ENCODE measurements around the gene CHRNB4.
A peak's percentile ranks its signal among the peaks of the same experiment; 100 is the strongest.
"Not testable (repeated sequence)": the region's sequence is repeated elsewhere in the genome, so short reads cannot be mapped to it uniquely, and the experiment has no call there.

Gene CHRNB4

GRCh38 chr15:78621810-78622402 is 19.1 kb downstream of the CHRNB4 start:
- DNase-seq, result no peak
- in situ Hi-C loops (cut with HindIII; ENCODE audit: low pct_ligation_motif_present, low pct_unique_long_range_greater_than_20kb, low sequenced_read_pairs), result no loop called here

DNA sequence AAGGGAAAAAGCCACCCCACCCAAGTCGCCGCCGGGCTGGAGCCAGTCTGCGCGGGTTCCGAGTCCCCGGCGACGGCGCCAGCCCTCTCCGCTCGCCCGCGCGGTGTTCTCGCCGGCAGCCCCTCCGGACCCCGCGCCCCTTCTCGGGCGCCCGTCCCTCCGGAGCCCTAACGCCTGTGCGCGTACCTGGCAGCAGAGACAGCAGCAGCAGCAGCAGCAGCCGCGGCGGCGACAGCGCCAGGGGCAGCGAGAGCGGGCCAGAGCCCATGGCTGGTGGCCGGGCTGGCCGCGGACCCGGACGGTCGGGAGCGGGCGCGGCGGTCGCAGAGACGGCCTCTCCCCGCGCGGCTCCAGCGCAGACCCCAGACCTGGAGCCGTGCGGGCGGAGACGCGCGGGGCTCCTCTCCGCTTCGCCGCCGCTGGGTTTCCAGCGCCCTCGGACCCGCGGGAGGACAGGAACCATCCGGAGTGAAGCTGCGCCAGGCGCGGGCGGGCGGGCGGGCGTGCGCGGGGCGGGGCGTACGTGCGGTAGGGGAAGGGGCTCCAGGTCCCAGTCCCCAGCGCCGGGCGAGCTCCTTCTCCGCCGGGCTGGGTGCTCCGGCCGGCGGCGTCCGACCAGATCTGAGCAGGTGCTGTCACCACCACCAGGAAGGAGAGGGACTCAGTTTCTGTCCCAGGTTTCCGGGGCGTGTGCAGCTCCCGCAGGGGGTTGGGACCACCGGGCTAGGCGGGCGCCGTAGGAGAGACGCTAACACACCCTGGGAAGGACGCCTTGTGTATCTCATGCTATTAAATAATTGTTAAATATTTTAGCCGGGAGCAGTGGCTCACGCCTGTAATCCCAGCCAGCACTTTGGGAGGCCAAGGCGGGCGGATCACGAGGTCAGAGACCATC is 20.2 kb downstream of the CHRNB4 start, which contains the start of gene CHRNA3:
Gene CHRNA3 (minus strand): TSS at position 470 of the 895 bp plus-strand sequence. CDS start 202 bp downstream, at position 268.
- DNase-seq, result no peak
- in situ Hi-C loops (cut with HindIII; ENCODE audit: low pct_ligation_motif_present, low pct_unique_long_range_greater_than_20kb, low sequenced_read_pairs), result no loop called here

DNA sequence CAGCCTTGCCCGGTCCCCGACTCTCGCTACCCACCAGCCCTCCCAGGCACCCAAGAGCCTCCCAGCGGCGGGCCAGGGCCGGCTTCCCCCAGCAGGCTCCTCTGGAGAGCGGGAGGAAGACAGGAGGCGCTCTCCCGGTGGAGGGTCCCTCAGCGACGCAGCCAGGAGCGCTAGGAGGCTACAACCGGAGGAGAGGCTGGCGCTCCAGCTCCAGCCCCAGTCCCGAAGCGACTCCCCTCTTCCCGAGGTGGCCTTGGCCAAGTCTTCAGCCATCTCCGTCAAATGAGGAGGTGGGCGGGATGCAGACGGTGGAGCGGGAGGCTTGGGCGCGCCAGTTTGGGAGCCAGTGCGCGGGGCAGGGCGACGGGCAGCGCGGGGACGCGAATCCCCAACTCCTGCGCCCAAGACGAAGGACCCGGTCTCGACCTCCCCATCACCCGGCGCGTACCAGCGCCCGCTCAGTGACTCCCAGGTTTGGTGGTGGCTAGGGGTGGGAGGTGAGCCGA is 20.9 kb downstream of the CHRNB4 start:
- in situ Hi-C loops (cut with HindIII; ENCODE audit: low pct_ligation_motif_present, low pct_unique_long_range_greater_than_20kb, low sequenced_read_pairs), result no loop called here
- DNase-seq, result no peak

- in situ Hi-C loops (cut with HindIII; ENCODE audit: low pct_ligation_motif_present, low pct_unique_long_range_greater_than_20kb, low sequenced_read_pairs), result no loop called here
- no peak for DNase-seq
Measured at GRCh38 chr15:78619022-78619950, 21.7 kb downstream of the CHRNB4 start.

- DNase-seq, result peak; percentile 78
- in situ Hi-C loops (cut with HindIII; ENCODE audit: low pct_ligation_motif_present, low pct_unique_long_range_greater_than_20kb, low sequenced_read_pairs), result no loop called here
Measured at GRCh38 chr15:78618490-78618934, 22.5 kb downstream of the CHRNB4 start.

- in situ Hi-C loops (cut with HindIII; ENCODE audit: low pct_ligation_motif_present, low pct_unique_long_range_greater_than_20kb, low sequenced_read_pairs), result no loop called here
- no peak for DNase-seq
Measured at GRCh38 chr15:78618064-78618463, 22.9 kb downstream of the CHRNB4 start.

GRCh38 chr15:78617516-78617915 is 23.5 kb downstream of the CHRNB4 start:
- in situ Hi-C loops (cut with HindIII; ENCODE audit: low pct_ligation_motif_present, low pct_unique_long_range_greater_than_20kb, low sequenced_read_pairs), result no loop called here
- no peak for DNase-seq

DNA sequence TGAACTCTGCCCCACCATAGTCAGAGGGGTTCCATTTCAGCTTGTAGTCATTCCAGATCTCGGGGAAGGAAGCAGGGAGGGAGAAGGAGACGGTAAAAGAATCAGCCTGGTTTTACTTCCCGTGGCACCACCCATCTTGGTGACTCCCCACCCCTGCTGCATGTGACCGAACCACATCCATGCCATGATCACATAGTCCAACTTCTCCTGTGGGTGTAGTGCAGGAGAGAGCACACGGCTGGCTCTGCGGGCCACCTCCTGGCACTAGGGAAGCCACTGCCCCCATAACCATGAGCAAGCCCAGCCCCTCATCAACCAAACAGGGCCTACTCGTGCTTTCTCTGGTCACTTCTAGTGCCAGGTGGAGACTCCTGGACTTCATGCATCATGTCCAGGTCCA is 23.9 kb downstream of the CHRNB4 start:
- DNase-seq, result no peak
- in situ Hi-C loops (cut with HindIII; ENCODE audit: low pct_ligation_motif_present, low pct_unique_long_range_greater_than_20kb, low sequenced_read_pairs), result no loop called here

DNA sequence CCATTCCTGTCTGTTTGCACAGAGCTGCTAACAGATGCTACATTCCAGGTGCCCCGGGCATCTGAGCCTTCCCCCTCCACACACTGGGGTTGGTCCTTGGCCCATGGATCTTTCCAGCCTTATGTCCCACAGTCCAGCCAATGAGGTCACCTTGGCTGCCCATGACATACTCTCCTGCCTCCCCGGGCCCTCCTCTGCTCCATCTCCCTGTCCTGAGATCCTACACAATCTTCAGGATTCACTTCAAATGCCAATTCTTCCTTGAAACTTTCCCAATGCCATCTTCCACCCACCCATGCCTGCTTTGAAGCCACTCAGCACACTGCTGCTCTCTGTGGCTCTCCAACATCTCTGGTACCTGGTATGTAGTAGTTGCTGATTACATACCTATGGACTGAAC is 24.5 kb downstream of the CHRNB4 start:
- DNase-seq, result no peak
- in situ Hi-C loops (cut with HindIII; ENCODE audit: low pct_ligation_motif_present, low pct_unique_long_range_greater_than_20kb, low sequenced_read_pairs), result no loop called here

DNA sequence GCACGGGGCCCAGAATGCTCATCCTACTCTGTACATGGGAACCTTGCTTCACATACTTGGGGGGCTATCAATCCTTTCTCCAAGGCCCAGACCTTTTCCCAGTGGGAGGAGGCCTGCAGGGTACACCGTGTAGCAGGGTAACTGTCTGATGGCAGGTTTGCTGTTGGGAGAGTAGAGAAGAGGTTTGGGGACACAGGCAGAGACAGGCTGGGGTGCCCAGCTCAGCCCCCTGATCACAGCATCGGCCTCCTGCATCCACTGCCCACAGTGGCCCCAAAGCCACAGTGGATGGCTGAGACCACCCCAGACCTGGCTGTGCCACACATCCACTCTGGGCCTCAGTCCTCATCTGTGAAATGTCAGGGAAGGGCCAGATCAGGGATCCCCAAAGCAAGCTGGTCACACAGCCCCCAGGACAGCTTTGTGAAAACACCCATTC is 25.8 kb downstream of the CHRNB4 start:
- in situ Hi-C loops (cut with HindIII; ENCODE audit: low pct_ligation_motif_present, low pct_unique_long_range_greater_than_20kb, low sequenced_read_pairs), result no loop called here
- DNase-seq, result no peak

DNA sequence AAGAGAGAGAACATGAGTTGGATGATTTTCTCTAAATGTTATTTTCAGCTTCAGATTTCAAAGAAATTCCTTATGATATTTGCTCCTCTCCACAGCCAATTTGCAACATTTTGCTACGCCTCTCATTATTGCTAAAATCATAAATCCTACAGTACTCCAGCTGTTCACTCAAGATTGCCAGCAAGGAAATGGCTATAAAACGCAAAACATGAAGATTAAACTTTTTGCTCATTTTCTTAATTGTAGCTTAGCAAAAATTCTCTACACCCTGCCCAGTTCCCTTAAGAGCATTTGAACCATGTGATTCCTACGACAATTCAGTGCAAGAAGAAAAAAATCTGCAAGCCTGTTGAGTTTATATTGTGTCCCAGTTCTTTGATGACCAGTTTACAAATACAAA is 27.0 kb downstream of the CHRNB4 start:
- no peak for DNase-seq
- in situ Hi-C loops (cut with HindIII; ENCODE audit: low pct_ligation_motif_present, low pct_unique_long_range_greater_than_20kb, low sequenced_read_pairs), result no loop called here

DNA sequence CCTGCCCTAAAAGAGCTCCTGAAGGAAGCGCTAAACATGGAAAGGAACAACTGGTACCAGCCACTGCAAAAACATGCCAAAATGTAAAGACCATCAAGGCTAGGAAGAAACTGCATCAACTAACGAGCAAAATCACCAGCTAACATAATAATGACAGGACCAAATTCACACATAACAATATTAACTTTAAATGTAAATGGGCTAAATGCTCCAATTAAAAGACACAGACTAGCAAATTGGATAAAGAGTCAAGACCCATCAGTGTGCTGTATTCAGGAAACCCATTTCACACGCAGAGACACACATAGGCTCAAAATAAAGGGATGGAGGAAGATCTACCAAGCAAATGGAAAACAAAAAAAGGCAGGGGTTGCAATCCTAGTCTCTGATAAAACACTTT is 31.5 kb downstream of the CHRNB4 start:
- in situ Hi-C loops (cut with HindIII; ENCODE audit: low pct_ligation_motif_present, low pct_unique_long_range_greater_than_20kb, low sequenced_read_pairs); DNase-seq: not testable (repeated sequence)

DNA sequence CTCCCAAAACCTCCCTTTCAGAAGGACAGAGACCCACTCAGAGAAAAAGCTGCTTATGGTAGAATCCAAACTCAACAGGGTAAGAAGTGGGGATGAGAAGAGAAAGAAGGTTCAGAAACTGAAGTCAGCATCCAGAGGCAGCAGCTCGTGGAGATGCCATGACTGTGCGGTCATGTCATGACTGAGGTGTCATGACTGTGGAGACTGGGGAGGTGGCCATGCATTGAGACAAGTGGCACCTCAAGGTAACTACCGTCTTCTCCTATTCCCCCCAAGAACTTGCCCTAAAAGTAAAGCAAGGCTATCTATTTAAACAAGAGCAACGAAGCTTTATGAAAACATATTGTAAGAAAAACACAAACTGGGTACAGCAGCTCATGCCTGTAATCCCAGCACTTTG is 35.3 kb downstream of the CHRNB4 start:
- no peak for DNase-seq
- in situ Hi-C loops (cut with HindIII; ENCODE audit: low pct_ligation_motif_present, low pct_unique_long_range_greater_than_20kb, low sequenced_read_pairs), result no loop called here

GRCh38 chr15:78605201-78605600 is 35.8 kb downstream of the CHRNB4 start:
- no peak for DNase-seq
- in situ Hi-C loops (cut with HindIII; ENCODE audit: low pct_ligation_motif_present, low pct_unique_long_range_greater_than_20kb, low sequenced_read_pairs), result no loop called here

- in situ Hi-C loops (cut with HindIII; ENCODE audit: low pct_ligation_motif_present, low pct_unique_long_range_greater_than_20kb, low sequenced_read_pairs), result no loop called here
- DNase-seq, result no peak
Measured at GRCh38 chr15:78604420-78604819, 36.6 kb downstream of the CHRNB4 start.

DNA sequence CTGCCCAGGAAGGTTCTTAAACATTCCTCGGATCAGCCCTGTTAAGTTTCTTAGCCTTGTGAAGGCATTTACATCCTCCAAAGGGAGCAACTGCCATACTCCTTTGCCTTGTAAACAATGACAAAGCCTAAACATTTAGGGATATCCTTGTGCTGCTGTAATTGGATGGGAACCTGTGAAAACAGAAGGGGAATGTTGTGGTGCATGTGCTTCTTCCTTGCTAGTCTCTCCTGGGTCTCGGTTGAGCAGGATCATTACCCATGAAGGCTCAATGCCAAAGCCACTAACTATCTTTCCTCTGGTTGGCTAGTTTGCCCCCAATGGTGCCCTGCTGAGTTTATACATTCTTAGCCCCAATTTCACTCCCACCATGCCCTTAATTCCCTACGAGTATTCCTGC is 37.5 kb downstream of the CHRNB4 start:
- in situ Hi-C loops (cut with HindIII; ENCODE audit: low pct_ligation_motif_present, low pct_unique_long_range_greater_than_20kb, low sequenced_read_pairs), result no loop called here
- no peak for DNase-seq

DNA sequence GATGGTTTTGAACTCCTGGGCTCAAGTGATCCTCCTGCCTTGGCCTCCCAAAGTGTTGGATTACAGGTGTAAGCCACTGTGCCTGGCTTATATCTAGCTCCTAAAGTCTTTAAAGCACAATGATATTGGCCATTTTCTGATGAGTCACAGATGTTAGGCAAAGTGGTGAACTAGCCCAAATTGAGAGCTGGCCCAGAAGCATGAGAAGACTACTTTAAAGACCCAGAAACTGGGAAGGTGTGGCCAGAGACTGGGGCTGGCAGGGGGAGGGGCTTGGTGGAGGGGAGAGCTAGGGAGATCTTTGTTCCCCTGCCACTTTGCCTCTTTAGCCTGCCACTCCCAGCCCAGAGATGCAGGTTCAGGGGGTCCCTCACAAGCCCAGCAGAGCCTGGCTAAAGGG is 41.8 kb downstream of the CHRNB4 start:
- no peak for DNase-seq
- in situ Hi-C loops (cut with HindIII; ENCODE audit: low pct_ligation_motif_present, low pct_unique_long_range_greater_than_20kb, low sequenced_read_pairs), result no loop called here

DNA sequence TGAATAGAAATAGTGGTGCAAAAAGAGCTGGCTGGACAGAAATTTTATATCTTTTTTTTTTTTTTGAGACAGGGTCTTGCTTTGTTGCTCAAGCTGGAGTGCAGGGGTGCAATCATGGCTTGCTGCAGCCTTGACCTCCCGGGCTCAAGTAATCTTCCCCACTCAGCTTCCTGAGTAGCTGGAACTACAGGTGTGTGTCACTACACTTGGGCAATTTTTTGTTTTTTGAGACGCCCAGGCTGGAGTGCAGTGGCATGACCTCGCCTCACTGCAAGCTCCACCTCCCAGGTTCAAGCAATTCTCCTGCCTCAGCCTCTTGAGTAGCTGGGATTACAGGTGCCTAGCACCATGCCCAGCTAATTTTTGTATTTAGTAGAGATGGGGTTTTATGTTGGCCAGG is 42.7 kb downstream of the CHRNB4 start:
- no peak for DNase-seq
- in situ Hi-C loops (cut with HindIII; ENCODE audit: low pct_ligation_motif_present, low pct_unique_long_range_greater_than_20kb, low sequenced_read_pairs), result no loop called here

GRCh38 chr15:78597583-78597982 is 43.4 kb downstream of the CHRNB4 start:
- no peak for DNase-seq
- in situ Hi-C loops (cut with HindIII; ENCODE audit: low pct_ligation_motif_present, low pct_unique_long_range_greater_than_20kb, low sequenced_read_pairs), result no loop called here

Data from ACHN (cell line).